Liver (tissue), 3 donors: ENCODE data around the gene PNLIPRP3.

Source experiments
- GABPA ChIP-seq, 2 donors: IDR thresholded peaks in 1 of 2; conservative IDR thresholded peaks in 1 of 2; 2 replicates each; pipeline ENCODE4 v1.6.1; 2016; ENCODE audit warnings: antibody characterized with exemption in 2 of 2, mild to moderate bottlenecking in 1 of 2, moderate library complexity in 1 of 2
- TF ChIP-seq, protein P1 (sequence below): fragments of 150-350 bp; IDR thresholded peaks from 2 replicates; pipeline ENCODE4 v1.5.1; 2017; ENCODE audit warnings: improper control_type of control experiment, low read depth, low read length; ENCODE audit not compliant: missing input control
- donor health status: healthy.
- donor health status: healthy.

DNA sequence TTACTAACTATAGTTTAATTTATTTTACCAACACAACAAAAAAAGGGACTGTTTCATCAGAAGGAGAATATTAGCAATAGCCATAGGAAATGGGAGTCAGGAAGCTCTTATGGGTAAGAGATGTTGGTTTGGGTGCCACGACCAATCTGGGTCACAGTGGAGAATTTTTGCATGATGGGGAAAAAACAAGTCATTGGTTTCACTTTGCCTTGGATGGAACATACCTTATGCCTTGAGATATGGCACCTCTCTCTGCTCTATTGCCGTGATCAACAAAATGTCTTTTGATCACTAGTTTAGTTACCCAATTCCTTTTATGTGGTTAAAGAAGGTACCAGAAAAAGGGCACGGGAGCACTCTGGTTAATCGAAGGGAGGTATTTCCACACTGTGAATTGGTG lies 48.2 kb downstream of the PNLIPRP3 start:
- TF ChIP-seq, protein P1, sequence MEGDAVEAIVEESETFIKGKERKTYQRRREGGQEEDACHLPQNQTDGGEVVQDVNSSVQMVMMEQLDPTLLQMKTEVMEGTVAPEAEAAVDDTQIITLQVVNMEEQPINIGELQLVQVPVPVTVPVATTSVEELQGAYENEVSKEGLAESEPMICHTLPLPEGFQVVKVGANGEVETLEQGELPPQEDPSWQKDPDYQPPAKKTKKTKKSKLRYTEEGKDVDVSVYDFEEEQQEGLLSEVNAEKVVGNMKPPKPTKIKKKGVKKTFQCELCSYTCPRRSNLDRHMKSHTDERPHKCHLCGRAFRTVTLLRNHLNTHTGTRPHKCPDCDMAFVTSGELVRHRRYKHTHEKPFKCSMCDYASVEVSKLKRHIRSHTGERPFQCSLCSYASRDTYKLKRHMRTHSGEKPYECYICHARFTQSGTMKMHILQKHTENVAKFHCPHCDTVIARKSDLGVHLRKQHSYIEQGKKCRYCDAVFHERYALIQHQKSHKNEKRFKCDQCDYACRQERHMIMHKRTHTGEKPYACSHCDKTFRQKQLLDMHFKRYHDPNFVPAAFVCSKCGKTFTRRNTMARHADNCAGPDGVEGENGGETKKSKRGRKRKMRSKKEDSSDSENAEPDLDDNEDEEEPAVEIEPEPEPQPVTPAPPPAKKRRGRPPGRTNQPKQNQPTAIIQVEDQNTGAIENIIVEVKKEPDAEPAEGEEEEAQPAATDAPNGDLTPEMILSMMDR = no peak
- TF ChIP-seq GABPA (IDR thresholded peaks at IDR 0.05 in 1 of 2, conservative IDR thresholded peaks at IDR 0.05 in 1 of 2) = no peak
